Measurements from ENCODE around the gene TRIM39. TPM values are rescaled to one million over a fixed set of nuclear protein-coding genes. Genes with fewer than 3 reads are reported as not detected.

Gene TRIM39
- total and polyA plus RNA-seq, 2 donors (not counting 1 experiment from before 2014, with no cell fraction given) = 18.1 to 31.4 TPM

- WGBS (ENCODE audit: insufficient coverage) = 100% methylated on average over 11 of the region's 12 CpGs
- peak overlapping the region in 1 of 5 experiments; percentile 2 for H3K4me3 ChIP-seq (ENCODE audit: control extremely low read depth in 1 of 5, extremely low read depth in 1 of 5, insufficient read depth in 1 of 5, low read depth in 2 of 5, low read length in 4 of 5)
- Mint-ChIP-seq H3K9me3 (ENCODE audit: insufficient read depth) (no peaks in the 10 kb centered on the region), H3K27me3 (no peaks in the 10 kb centered on the region), H3K4me1 (peaks cover 31% of the 10 kb centered on the region), H3K4me3 (no peak overlapping the region), H3K27ac (no peak overlapping the region)
- no peaks in the 10 kb centered on the region for H3K27me3 ChIP-seq (replicated peaks in 1 of 4; ENCODE audit: control extremely low read depth in 1 of 4, control insufficient read depth in 3 of 4, insufficient read depth in 4 of 4, low read length in 3 of 4)
- H3K4me2 ChIP-seq (replicated peaks; ENCODE audit: low read depth, low read length, poor library complexity, severe bottlenecking) = no peak overlapping the region
- H3K79me2 ChIP-seq (ENCODE audit: control insufficient read depth, insufficient read depth, low read length) = peaks cover 27% of the 10 kb centered on the region
- H4K20me1 ChIP-seq (ENCODE audit: control insufficient read depth, insufficient read depth, low read length, poor library complexity, severe bottlenecking) = peaks cover 10% of the 10 kb centered on the region
- intact Hi-C loops (cut with micrococcal nuclease) = loop anchor here (10.0 kb wide), 1 partner anchor 225 kb away; no protein-coding TSS in a partner anchor
- H3K27ac ChIP-seq (ENCODE audit: low read length in 2 of 2) = no peak overlapping the region
- H3K36me3 ChIP-seq (replicated peaks in 1 of 2; ENCODE audit: control extremely low read depth in 1 of 2, control insufficient read depth in 1 of 2, extremely low read depth in 1 of 2, insufficient read depth in 2 of 2, low read length in 1 of 2) = peaks cover 6 to 35% of the 10 kb centered on the region in 2 experiments
- POLR2A ChIA-PET = interaction anchor here (0.6 to 0.7 kb wide), 2 partner anchors 11 to 91 kb away, joined by 3 to 5 read pairs; no protein-coding TSS in a partner anchor
- CTCF ChIA-PET = no interaction called here
- no peak overlapping the region for H3K9ac ChIP-seq (ENCODE audit: low read length)
- peaks cover 16 to 26% of the 10 kb centered on the region in 2 donors for H3K4me1 ChIP-seq (ENCODE audit: control insufficient read depth in 2 of 2, insufficient read depth in 2 of 2, low read length in 2 of 2)
- TF ChIP-seq EZH2 (IDR thresholded peaks at IDR 0.05; ENCODE audit: borderline replicate concordance, insufficient read depth, low read depth, low read length, poor library complexity, severe bottlenecking) = no peak
- TF ChIP-seq CTCF (IDR thresholded peaks at IDR 0.05) = no peak
- no peak overlapping the region for H2AFZ ChIP-seq (ENCODE audit: insufficient read depth, low read depth, low read length, poor library complexity, severe bottlenecking)
- DNase-seq = no peak
- H3K9me3 ChIP-seq (ENCODE audit: control extremely low read depth in 1 of 3, control insufficient read depth in 2 of 3, insufficient read depth in 1 of 3, low read length in 2 of 3) = no peaks in the 10 kb centered on the region
- no peak for ATAC-seq (ENCODE audit: low read depth)
Observed at GRCh38 chr6:30329331-30329730, 2.6 kb downstream of the TRIM39 start.

GRCh38 chr6:30331981-30332380, 5.3 kb downstream of the TRIM39 start:
- Mint-ChIP-seq H3K9me3 (ENCODE audit: insufficient read depth) (no peaks in the 10 kb centered on the region), H3K4me1 (peaks cover 12% of the 10 kb centered on the region), H3K4me3 (no peak overlapping the region), H3K27ac (no peak overlapping the region), H3K27me3 (no peaks in the 10 kb centered on the region)
- Histone ChIP-seq H3K4me2 (replicated peaks; ENCODE audit: low read depth, low read length, poor library complexity, severe bottlenecking) (no peak overlapping the region), H3K9ac (ENCODE audit: low read length) (no peak overlapping the region), H3K36me3 (replicated peaks in 1 of 2; ENCODE audit: control extremely low read depth in 1 of 2, control insufficient read depth in 1 of 2, extremely low read depth in 1 of 2, insufficient read depth in 2 of 2, low read length in 1 of 2) (peaks cover 11 to 60% of the 10 kb centered on the region in 2 experiments), H3K79me2 (ENCODE audit: control insufficient read depth, insufficient read depth, low read length) (peaks cover 4% of the 10 kb centered on the region), H3K4me3 (ENCODE audit: control extremely low read depth in 1 of 5, extremely low read depth in 1 of 5, insufficient read depth in 1 of 5, low read depth in 2 of 5, low read length in 4 of 5) (no peak overlapping the region), H3K4me1 (ENCODE audit: control insufficient read depth in 2 of 2, insufficient read depth in 2 of 2, low read length in 2 of 2) (peaks cover 6 to 9% of the 10 kb centered on the region in 2 donors), H3K27ac (ENCODE audit: low read length in 2 of 2) (no peak overlapping the region), H4K20me1 (ENCODE audit: control insufficient read depth, insufficient read depth, low read length, poor library complexity, severe bottlenecking) (no peaks in the 10 kb centered on the region), H3K9me3 (ENCODE audit: control extremely low read depth in 1 of 3, control insufficient read depth in 2 of 3, insufficient read depth in 1 of 3, low read length in 2 of 3) (no peaks in the 10 kb centered on the region), H3K27me3 (replicated peaks in 1 of 4; ENCODE audit: control extremely low read depth in 1 of 4, control insufficient read depth in 3 of 4, insufficient read depth in 4 of 4, low read length in 3 of 4) (no peaks in the 10 kb centered on the region), H2AFZ (ENCODE audit: insufficient read depth, low read depth, low read length, poor library complexity, severe bottlenecking) (no peak overlapping the region)
- ChIA-PET POLR2A (no interaction called here), CTCF (interaction anchor here (1.3 kb wide), 1 partner anchor 19 kb away, joined by 3 read pairs; no protein-coding TSS in a partner anchor)
- 100% methylated on average over 2 of the region's 3 CpGs for WGBS (ENCODE audit: insufficient coverage)
- DNase-seq (no peak), ATAC-seq (ENCODE audit: low read depth) (no peak)
- intact Hi-C loops (cut with micrococcal nuclease) = no loop called here
- TF ChIP-seq CTCF (IDR thresholded peaks at IDR 0.05) (no peak), EZH2 (IDR thresholded peaks at IDR 0.05; ENCODE audit: borderline replicate concordance, insufficient read depth, low read depth, low read length, poor library complexity, severe bottlenecking) (no peak)
